ENCODE data around the gene ANKRD13A. TPM values are rescaled to one million over a fixed set of nuclear protein-coding genes. Genes with fewer than 3 reads are reported as not detected.
"Not testable (repeated sequence)": the region's sequence is repeated elsewhere in the genome, so short reads cannot be mapped to it uniquely, and the experiment has no call there.

Gene ANKRD13A
- total and polyA plus RNA-seq, 9 donors: 34.5 to 56.2 (median 40.1) TPM

DNA sequence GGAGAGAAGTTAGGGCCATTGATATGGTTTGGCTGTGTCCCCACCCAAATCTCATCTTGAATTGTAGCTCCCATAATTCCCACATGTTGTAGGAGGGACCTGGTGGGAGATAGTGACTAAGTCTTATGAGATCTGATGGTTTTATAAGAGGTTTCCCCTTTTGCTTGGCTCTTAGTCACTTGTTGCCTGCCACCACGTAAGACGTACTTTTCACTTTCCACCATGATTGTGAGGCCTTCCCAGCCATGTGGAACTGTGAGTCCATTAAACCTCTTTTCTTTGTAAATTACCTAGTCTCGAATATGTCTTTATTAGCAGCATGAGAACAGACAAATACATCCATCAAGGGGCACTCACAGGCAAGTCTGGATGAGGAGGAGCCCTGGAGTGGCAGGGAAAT lies 57.4 kb downstream of the ANKRD13A start:
- H3K9me3 ChIP-seq (replicated peaks; ENCODE audit: control insufficient read depth, low read depth, low read length); H3K36me3 ChIP-seq (ENCODE audit: control insufficient read depth, insufficient read depth, low read length); DNase-seq; H3K4me3 ChIP-seq (ENCODE audit: low read length); H3K27me3 ChIP-seq (ENCODE audit: control insufficient read depth, insufficient read depth, low read length); H3K27ac ChIP-seq (ENCODE audit: low read length); H3K4me1 ChIP-seq (ENCODE audit: control insufficient read depth, insufficient read depth, low read length): not testable (repeated sequence)
- no CpG with 5 or more reads among the region's 3 CpGs for WGBS (ENCODE audit: insufficient coverage)

DNA sequence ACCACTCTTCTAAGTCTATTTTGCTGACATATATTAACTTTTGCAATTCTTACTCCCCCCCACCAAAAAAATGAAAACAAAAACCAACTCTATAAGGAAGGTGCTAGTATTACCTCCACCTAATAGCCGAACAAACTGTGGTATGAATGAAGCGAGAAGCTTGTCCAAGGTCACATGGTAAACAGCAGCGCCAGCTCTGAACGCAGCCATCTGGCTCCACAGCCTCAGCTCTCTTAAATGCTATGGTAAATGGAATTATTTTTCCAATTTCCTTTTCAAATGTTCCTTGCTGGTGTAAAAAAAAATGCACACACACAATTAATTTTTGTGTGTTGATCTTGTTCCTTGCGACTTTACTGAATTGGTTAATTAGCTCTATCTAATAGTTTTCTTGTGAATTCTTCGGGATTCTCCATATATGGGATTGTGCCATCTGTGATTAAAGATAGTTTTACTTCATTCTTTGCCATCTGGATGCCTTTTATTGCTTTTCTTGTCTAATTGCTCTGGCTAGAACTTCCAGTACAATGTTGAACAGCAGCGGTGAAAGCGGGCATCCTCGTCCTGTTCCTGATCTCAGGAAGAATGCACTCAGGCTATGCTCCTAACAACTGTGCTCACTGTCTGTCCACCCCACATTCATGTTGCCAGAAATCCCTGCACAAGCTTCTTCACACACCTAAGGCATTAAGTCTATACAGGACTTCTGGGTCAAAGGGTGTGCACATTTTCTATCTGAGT lies 59.8 kb downstream of the ANKRD13A start:
- no peaks in the 10 kb centered on the region for H3K27me3 ChIP-seq (ENCODE audit: control insufficient read depth, insufficient read depth, low read length)
- DNase-seq: no peak
- no peak overlapping the region for H3K4me3 ChIP-seq (ENCODE audit: low read length)
- 75% methylated on average over 3 of the region's 9 CpGs for WGBS (ENCODE audit: insufficient coverage)
- no peaks in the 10 kb centered on the region for H3K4me1 ChIP-seq (ENCODE audit: control insufficient read depth, insufficient read depth, low read length)
- no peak overlapping the region for H3K27ac ChIP-seq (ENCODE audit: low read length)
- H3K9me3 ChIP-seq (replicated peaks; ENCODE audit: control insufficient read depth, low read depth, low read length): no peaks in the 10 kb centered on the region
- no peaks in the 10 kb centered on the region for H3K36me3 ChIP-seq (ENCODE audit: control insufficient read depth, insufficient read depth, low read length)

DNA sequence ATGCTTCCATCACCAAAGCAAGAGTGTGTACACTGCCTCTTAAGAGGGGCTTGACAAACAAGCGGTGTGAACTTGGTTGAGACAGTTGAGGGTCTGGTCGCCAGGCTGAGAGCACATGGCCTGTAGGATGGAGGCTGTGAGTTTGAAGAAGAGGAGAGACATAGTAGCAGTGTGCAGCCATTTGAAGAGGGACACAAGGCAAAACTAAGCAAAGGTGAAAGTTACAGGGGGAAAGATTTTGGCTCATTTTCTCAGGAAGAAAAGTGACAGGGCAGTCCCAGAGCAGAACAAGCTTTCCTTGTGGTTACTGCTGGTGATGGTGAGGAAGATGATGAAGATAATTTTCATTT lies 60.4 kb downstream of the ANKRD13A start:
- H3K27ac ChIP-seq (ENCODE audit: low read length): no peak overlapping the region
- no peaks in the 10 kb centered on the region for H3K27me3 ChIP-seq (ENCODE audit: control insufficient read depth, insufficient read depth, low read length)
- H3K4me3 ChIP-seq (ENCODE audit: low read length): no peak overlapping the region
- WGBS (ENCODE audit: insufficient coverage): 86% methylated on average over 1 of the region's 2 CpGs
- H3K9me3 ChIP-seq (replicated peaks; ENCODE audit: control insufficient read depth, low read depth, low read length): no peaks in the 10 kb centered on the region
- DNase-seq: no peak
- no peaks in the 10 kb centered on the region for H3K36me3 ChIP-seq (ENCODE audit: control insufficient read depth, insufficient read depth, low read length)
- no peaks in the 10 kb centered on the region for H3K4me1 ChIP-seq (ENCODE audit: control insufficient read depth, insufficient read depth, low read length)

DNA sequence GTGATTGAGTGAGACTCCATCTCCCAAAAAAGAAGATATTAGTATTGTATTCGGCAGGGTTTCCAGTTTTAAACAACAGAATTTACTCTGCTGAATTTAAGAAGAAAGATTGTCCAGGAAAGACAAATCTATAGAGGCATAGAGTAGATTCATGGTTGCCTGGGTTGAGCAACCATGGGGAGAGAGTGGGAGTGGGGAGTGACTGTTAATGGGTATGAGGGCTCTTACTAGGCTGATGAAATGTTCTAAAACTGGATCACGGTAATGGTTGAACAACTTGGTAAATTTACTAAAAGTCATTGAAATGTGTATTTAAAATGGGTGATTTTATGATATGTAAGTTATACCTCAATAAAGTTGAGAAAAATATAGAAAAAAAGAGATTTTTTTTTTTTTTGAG lies 63.0 kb downstream of the ANKRD13A start:
- Histone ChIP-seq H3K27me3 (ENCODE audit: control insufficient read depth, insufficient read depth, low read length) (no peaks in the 10 kb centered on the region), H3K4me1 (ENCODE audit: control insufficient read depth, insufficient read depth, low read length) (no peaks in the 10 kb centered on the region), H3K36me3 (ENCODE audit: control insufficient read depth, insufficient read depth, low read length) (no peaks in the 10 kb centered on the region), H3K27ac (ENCODE audit: low read length) (no peak overlapping the region), H3K4me3 (ENCODE audit: low read length) (no peak overlapping the region), H3K9me3 (replicated peaks; ENCODE audit: control insufficient read depth, low read depth, low read length) (no peaks in the 10 kb centered on the region)
- 90% methylated on average over 2 of the region's 2 CpGs for WGBS (ENCODE audit: insufficient coverage)
- no peak for DNase-seq

DNA sequence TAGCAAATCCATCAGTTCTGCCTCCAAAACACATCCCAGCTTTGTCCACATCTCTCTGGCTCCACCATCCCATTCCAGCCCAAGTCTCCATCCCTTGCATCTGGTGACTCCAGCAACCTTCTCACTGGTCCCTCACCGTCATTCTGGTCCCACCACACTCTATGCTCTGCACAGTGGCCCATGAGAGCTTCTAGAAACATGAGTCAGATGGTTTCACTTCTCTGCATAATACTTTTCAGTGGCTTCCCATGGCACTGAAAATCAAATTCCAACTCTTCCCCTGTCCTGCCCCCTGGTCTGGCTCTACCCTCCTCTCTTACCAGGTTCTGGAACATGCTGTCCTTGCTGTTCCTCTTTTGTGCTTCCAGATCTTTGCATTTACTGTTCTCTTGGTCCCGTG lies 66.3 kb downstream of the ANKRD13A start:
- 50% methylated on average over 1 of the region's 2 CpGs for WGBS (ENCODE audit: insufficient coverage)
- Histone ChIP-seq H3K27ac (ENCODE audit: low read length) (no peak overlapping the region), H3K36me3 (ENCODE audit: control insufficient read depth, insufficient read depth, low read length) (no peaks in the 10 kb centered on the region), H3K4me1 (ENCODE audit: control insufficient read depth, insufficient read depth, low read length) (no peaks in the 10 kb centered on the region), H3K9me3 (replicated peaks; ENCODE audit: control insufficient read depth, low read depth, low read length) (no peaks in the 10 kb centered on the region), H3K4me3 (ENCODE audit: low read length) (no peak overlapping the region), H3K27me3 (ENCODE audit: control insufficient read depth, insufficient read depth, low read length) (no peaks in the 10 kb centered on the region)
- no peak for DNase-seq

DNA sequence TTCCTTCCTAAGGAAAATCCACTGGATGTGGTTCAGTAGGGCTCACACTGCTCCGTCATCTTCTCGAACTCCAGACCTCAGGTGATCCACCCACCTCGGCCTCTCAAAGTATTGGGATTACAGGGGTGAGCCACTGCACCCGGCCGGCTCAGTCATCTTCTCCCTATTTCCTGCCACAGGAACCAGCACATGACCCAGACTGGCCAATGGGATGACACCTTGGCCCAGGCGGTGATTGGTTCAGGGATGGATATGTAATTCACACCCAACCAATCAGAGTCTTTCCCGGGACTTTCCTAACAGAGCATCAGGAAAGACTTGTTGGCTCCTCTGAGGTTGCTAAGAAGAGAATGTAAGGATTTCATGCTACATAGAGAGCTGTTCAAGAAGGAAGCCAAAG lies 68.3 kb downstream of the ANKRD13A start:
- Histone ChIP-seq H3K9me3 (replicated peaks; ENCODE audit: control insufficient read depth, low read depth, low read length) (no peaks in the 10 kb centered on the region), H3K4me1 (ENCODE audit: control insufficient read depth, insufficient read depth, low read length) (no peaks in the 10 kb centered on the region), H3K27me3 (ENCODE audit: control insufficient read depth, insufficient read depth, low read length) (no peaks in the 10 kb centered on the region), H3K4me3 (ENCODE audit: low read length) (no peak overlapping the region), H3K36me3 (ENCODE audit: control insufficient read depth, insufficient read depth, low read length) (no peaks in the 10 kb centered on the region), H3K27ac (ENCODE audit: low read length) (no peak overlapping the region)
- no peak for DNase-seq
- no CpG with 5 or more reads among the region's 7 CpGs for WGBS (ENCODE audit: insufficient coverage)

DNA sequence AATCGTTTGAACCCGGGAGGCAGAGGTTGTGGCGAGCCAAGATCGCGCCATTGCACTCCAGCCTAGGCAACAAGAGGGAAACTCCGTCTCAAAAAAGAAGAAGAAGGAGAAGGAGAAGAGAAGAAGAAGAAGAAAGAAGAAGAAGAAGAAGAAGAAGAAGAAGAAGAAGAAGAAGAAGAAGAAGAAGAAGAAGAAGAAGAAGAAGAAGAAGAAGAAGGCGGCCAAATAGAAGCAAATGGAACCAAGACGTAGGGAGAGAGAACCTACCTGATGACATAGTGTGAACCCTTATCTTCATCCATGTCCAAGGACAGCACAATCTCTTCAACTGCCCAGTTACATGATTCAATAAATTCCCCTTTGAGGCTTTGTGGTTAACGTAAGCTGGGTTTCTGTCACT lies 68.9 kb downstream of the ANKRD13A start:
- H3K9me3 ChIP-seq (replicated peaks; ENCODE audit: control insufficient read depth, low read depth, low read length); H3K27me3 ChIP-seq (ENCODE audit: control insufficient read depth, insufficient read depth, low read length); H3K4me3 ChIP-seq (ENCODE audit: low read length); H3K27ac ChIP-seq (ENCODE audit: low read length); H3K36me3 ChIP-seq (ENCODE audit: control insufficient read depth, insufficient read depth, low read length); DNase-seq; H3K4me1 ChIP-seq (ENCODE audit: control insufficient read depth, insufficient read depth, low read length): not testable (repeated sequence)
- 97% methylated on average over 8 of the region's 9 CpGs for WGBS (ENCODE audit: insufficient coverage)

DNA sequence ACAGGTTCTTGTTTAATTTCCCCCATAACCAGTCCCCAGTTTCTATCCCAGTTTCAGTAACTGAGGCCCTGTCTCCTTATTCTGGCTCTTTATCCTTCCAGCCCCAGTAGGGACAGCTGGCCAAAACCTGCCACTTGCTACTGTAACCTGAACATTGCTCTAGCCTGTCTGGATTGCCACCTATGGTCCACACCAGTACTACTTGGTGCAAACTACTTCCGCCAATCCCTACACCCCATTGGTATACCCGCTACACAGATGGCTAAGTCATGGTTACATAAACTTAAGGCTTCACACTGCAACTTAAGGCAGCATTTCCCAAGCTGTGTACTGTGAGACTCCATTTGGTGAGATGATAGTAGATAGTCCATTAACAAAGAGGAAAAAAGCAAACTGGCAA lies 69.4 kb downstream of the ANKRD13A start:
- no peaks in the 10 kb centered on the region for H3K27me3 ChIP-seq (ENCODE audit: control insufficient read depth, insufficient read depth, low read length)
- no peak overlapping the region for H3K4me3 ChIP-seq (ENCODE audit: low read length)
- H3K4me1 ChIP-seq (ENCODE audit: control insufficient read depth, insufficient read depth, low read length): peaks cover 11% of the 10 kb centered on the region
- no peaks in the 10 kb centered on the region for H3K36me3 ChIP-seq (ENCODE audit: control insufficient read depth, insufficient read depth, low read length)
- no CpG with 5 or more reads among the region's 2 CpGs for WGBS (ENCODE audit: insufficient coverage)
- no peak for DNase-seq
- H3K9me3 ChIP-seq (replicated peaks; ENCODE audit: control insufficient read depth, low read depth, low read length): no peaks in the 10 kb centered on the region
- H3K27ac ChIP-seq (ENCODE audit: low read length): no peak overlapping the region

DNA sequence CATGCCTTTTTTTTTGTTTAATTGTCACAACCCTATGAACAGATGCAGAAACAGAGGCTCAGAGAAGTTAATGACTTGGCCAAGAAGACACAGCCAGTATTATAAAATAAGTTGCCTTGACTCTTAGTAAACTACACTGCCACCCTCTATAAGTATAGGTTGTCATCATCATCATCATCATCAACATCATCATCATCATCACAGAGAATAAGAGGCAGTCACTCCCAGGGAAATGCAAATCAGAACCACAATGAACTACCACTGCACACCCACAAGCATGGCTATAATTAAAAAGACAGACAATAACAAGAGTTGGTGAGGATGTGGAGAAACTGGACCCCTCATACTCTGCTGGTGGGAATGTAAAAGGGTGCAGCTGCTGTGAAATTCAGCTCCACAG lies 72.3 kb downstream of the ANKRD13A start:
- Histone ChIP-seq H3K4me3 (ENCODE audit: low read length) (no peak overlapping the region), H3K27me3 (ENCODE audit: control insufficient read depth, insufficient read depth, low read length) (no peaks in the 10 kb centered on the region), H3K9me3 (replicated peaks; ENCODE audit: control insufficient read depth, low read depth, low read length) (no peaks in the 10 kb centered on the region), H3K36me3 (ENCODE audit: control insufficient read depth, insufficient read depth, low read length) (no peaks in the 10 kb centered on the region), H3K27ac (ENCODE audit: low read length) (no peak overlapping the region), H3K4me1 (ENCODE audit: control insufficient read depth, insufficient read depth, low read length) (peaks cover 17% of the 10 kb centered on the region)
- DNase-seq: no peak

DNA sequence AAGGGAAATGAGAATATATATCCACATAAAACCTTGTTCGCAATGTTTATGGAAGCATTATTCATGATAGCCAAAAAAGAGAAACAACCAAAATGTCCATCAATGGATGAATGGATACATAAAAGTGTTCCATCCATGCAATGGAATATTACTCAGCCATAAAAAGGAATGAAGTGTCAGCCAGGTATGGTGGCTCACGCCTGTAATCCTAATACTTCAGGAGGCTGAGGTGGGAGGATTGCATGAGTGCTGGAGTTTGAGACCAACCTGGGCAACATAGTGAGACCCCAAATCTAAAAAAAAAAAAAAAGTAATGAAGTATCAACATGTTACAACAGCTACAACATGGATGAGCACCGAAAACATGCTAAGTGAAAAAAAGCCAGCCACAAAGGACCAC lies 72.7 kb downstream of the ANKRD13A start:
- H3K36me3 ChIP-seq (ENCODE audit: control insufficient read depth, insufficient read depth, low read length): no peaks in the 10 kb centered on the region
- H3K4me3 ChIP-seq (ENCODE audit: low read length): no peak overlapping the region
- peaks cover 17% of the 10 kb centered on the region for H3K4me1 ChIP-seq (ENCODE audit: control insufficient read depth, insufficient read depth, low read length)
- no peak overlapping the region for H3K27ac ChIP-seq (ENCODE audit: low read length)
- 83% methylated on average over 1 of the region's 3 CpGs for WGBS (ENCODE audit: insufficient coverage)
- no peaks in the 10 kb centered on the region for H3K27me3 ChIP-seq (ENCODE audit: control insufficient read depth, insufficient read depth, low read length)
- no peaks in the 10 kb centered on the region for H3K9me3 ChIP-seq (replicated peaks; ENCODE audit: control insufficient read depth, low read depth, low read length)
- DNase-seq: no peak

DNA sequence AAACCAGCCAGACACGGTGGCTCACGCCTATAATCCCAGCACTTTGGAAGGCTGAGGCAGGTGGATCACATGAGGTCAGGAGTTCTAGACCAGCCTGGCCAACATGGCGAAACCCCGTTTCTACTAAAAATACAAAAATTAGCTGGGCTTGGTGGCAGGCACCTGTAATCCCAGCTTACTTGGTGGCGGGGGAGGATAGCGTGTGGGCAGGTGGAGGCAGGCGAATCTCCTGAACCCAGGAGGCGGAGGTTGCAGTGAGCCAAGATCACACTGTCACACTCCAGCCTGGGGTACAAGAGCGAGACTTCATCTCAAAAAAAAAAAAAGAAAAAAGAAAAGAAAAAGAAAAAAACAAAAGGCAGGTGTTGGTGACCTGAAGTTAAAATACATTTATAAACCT lies 73.4 kb downstream of the ANKRD13A start:
- Histone ChIP-seq H3K4me1 (ENCODE audit: control insufficient read depth, insufficient read depth, low read length) (peaks cover 17% of the 10 kb centered on the region), H3K4me3 (ENCODE audit: low read length) (peak overlapping the region; percentile 43), H3K27ac (ENCODE audit: low read length) (peak overlapping the region; percentile 72)
- WGBS (ENCODE audit: insufficient coverage): no CpG with 5 or more reads among the region's 9 CpGs
- DNase-seq; H3K27me3 ChIP-seq (ENCODE audit: control insufficient read depth, insufficient read depth, low read length); H3K36me3 ChIP-seq (ENCODE audit: control insufficient read depth, insufficient read depth, low read length); H3K9me3 ChIP-seq (replicated peaks; ENCODE audit: control insufficient read depth, low read depth, low read length): not testable (repeated sequence)
